ENCODE measurements around the gene IFT122. TPM values are rescaled to one million over a fixed set of nuclear protein-coding genes. Genes with fewer than 3 reads are reported as not detected.
A peak's percentile ranks its signal among the peaks of the same experiment; 100 is the strongest.

Gene IFT122
- total and polyA plus RNA-seq, 12 donors = 15.7 to 38.4 (median 23.6) TPM

DNA sequence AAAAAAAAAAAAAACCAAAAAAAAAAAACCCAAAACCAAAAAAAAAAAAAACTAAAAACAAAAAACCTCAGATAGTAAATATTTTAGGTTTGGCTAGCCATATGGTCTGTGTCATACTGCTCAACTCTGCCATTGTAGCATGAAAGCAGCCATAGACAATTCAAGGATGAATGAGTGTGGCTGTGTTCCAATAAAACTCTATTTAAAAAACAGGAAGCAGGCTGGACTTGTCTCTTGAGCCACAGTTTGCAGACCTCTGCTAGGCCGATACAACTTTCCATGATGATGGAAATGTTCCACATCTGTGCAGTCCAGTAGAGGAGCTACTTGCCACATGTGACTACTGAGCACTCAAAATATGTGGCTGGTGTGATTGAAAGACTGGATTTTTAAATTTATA is 22.7 kb upstream of the IFT122 start:
- peak overlapping the region in 1 of 5 donors; percentile 59 for H3K27ac ChIP-seq
- H3K9me3 ChIP-seq (replicated peaks in 1 of 3) = no peaks in the 10 kb centered on the region
- WGBS, 4 donors = 27 to 40% (median 32%) methylated on average over 1 of the region's 1 CpG
- DNase-seq = peak in 2 of 7 donors; percentile 31 to 39
- TF ChIP-seq POLR2A (IDR thresholded peaks at IDR 0.05) = no peak
- TF ChIP-seq, protein P1, sequence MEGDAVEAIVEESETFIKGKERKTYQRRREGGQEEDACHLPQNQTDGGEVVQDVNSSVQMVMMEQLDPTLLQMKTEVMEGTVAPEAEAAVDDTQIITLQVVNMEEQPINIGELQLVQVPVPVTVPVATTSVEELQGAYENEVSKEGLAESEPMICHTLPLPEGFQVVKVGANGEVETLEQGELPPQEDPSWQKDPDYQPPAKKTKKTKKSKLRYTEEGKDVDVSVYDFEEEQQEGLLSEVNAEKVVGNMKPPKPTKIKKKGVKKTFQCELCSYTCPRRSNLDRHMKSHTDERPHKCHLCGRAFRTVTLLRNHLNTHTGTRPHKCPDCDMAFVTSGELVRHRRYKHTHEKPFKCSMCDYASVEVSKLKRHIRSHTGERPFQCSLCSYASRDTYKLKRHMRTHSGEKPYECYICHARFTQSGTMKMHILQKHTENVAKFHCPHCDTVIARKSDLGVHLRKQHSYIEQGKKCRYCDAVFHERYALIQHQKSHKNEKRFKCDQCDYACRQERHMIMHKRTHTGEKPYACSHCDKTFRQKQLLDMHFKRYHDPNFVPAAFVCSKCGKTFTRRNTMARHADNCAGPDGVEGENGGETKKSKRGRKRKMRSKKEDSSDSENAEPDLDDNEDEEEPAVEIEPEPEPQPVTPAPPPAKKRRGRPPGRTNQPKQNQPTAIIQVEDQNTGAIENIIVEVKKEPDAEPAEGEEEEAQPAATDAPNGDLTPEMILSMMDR (IDR thresholded peaks at IDR 0.05) = no peak
- intact Hi-C loops (cut with DNase I) = no loop called here
- peaks cover 8 to 18% of the 10 kb centered on the region in 2 donors for H3K4me1 ChIP-seq (replicated peaks in 1 of 2)
- no peaks in the 10 kb centered on the region for H3K27me3 ChIP-seq
- no peaks in the 10 kb centered on the region for H3K36me3 ChIP-seq (replicated peaks in 1 of 2)
- H3K4me3 ChIP-seq = no peak overlapping the region

GRCh38 chr3:129418041-129418973 is 21.7 kb upstream of the IFT122 start:
- intact Hi-C loops (cut with DNase I) = no loop called here
- peaks cover 4 to 15% of the 10 kb centered on the region in 2 donors for H3K4me1 ChIP-seq (replicated peaks in 1 of 2)
- peak overlapping the region in 2 of 5 donors; percentile 13 to 59 for H3K27ac ChIP-seq
- H3K4me3 ChIP-seq = no peak overlapping the region
- DNase-seq = peak in 2 of 7 donors; percentile 29 to 45
- H3K9me3 ChIP-seq (replicated peaks in 1 of 3) = no peaks in the 10 kb centered on the region
- H3K36me3 ChIP-seq (replicated peaks in 1 of 2) = no peaks in the 10 kb centered on the region
- TF ChIP-seq, protein P1 (IDR thresholded peaks at IDR 0.05) = no peak
- no peaks in the 10 kb centered on the region for H3K27me3 ChIP-seq
- 79 to 89% (median 82%) methylated on average over 14 of the region's 14 CpGs for WGBS, 4 donors

GRCh38 chr3:129419476-129419875 is 20.5 kb upstream of the IFT122 start:
- 79 to 91% (median 83%) methylated on average over 4 of the region's 4 CpGs for WGBS, 4 donors
- Histone ChIP-seq H3K36me3 (replicated peaks in 1 of 2) (no peaks in the 10 kb centered on the region), H3K27me3 (no peaks in the 10 kb centered on the region), H3K9me3 (replicated peaks in 1 of 3) (no peaks in the 10 kb centered on the region), H3K4me3 (no peak overlapping the region), H3K4me1 (replicated peaks in 1 of 2) (peaks cover 0 to 5% of the 10 kb centered on the region in 2 donors), H3K27ac (no peak overlapping the region)
- intact Hi-C loops (cut with DNase I) = no loop called here
- DNase-seq = peak in 2 of 7 donors; percentile 24 to 55
- TF ChIP-seq, protein P1 (IDR thresholded peaks at IDR 0.05) = no peak
- TF ChIP-seq POLR2A (IDR thresholded peaks at IDR 0.05) = no peak

DNA sequence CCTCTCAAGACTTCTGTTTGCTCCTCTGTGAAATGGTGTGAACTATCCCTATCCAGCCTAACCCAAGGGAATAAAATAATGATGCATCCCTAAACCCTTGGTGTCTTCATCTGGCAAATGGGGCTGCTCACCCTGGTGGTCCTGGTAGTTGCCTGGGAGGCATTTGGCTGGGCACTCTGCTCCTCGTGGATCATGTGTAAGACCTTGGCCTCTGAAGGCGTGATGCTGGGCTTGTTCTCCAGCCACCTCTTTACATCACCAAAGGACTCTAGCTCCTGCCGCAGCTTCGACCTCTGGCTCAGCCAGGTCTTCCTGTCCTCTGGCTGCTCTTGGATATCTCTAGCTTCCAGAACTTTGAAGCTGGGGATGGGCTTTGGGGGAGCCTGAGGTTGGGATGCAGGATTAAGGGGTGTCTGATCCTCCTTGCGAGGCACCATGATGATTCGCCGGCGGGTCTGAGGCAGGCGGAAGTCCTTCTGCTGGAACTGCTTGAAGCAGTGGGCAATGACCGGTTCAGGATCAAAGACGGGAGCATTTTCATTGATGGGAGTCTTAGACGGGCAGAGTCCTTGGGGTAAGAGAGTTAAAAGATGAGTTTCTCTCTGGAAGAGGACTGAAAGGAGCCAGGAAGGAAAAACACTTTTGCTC is 18.7 kb upstream of the IFT122 start:
- no peaks in the 10 kb centered on the region for H3K27me3 ChIP-seq
- no peak overlapping the region for H3K27ac ChIP-seq
- H3K4me1 ChIP-seq (replicated peaks in 1 of 2) = peaks cover 0 to 5% of the 10 kb centered on the region in 2 donors
- DNase-seq = peak in 2 of 7 donors; percentile 18 to 35
- H3K9me3 ChIP-seq (replicated peaks in 1 of 3) = no peaks in the 10 kb centered on the region
- no peaks in the 10 kb centered on the region for H3K36me3 ChIP-seq (replicated peaks in 1 of 2)
- TF ChIP-seq POLR2A (IDR thresholded peaks at IDR 0.05) = no peak
- 93 to 96% (median 94%) methylated on average over 12 of the region's 12 CpGs for WGBS, 4 donors
- intact Hi-C loops (cut with DNase I) = no loop called here
- no peak overlapping the region for H3K4me3 ChIP-seq
